GM12878 (cell line): Measurements from ENCODE around the gene EXOC4. TPM values are rescaled to one million over a fixed set of nuclear protein-coding genes. Genes with fewer than 3 reads are reported as not detected.

Experiments
- ATAC-seq: fragments of 200-7000 bp; cut with Tn5 transposase; 3 replicates; pipeline ENCODE4 v1.9.1; 2020; ENCODE audit warnings: mild to moderate bottlenecking, moderate library complexity
- BruUV-seq: library from RNA; stranded (reverse); fragments of 400-500 nt; replicated peaks from 2 replicates; lab custom pipeline; 2021; lab: Mats Ljungman, UMichigan
- CTCF ChIA-PET: fragments of 300-600 bp; sonication (Branson Sonifier 250); formaldehyde crosslinking; extraction: SDS; loops from one replicate; lab custom pipeline; 2021; ENCODE audit warnings: inconsistent platforms; lab: Yijun Ruan, JAX
- POLR2A ChIA-PET: fragments of 350-600 bp; formaldehyde crosslinking; extraction: SDS; loops from one replicate; lab custom pipeline; 2021; ENCODE audit warnings: inconsistent platforms; lab: Charles Lee
- RAD21 ChIA-PET: fragments of 300-600 bp; sonication (Branson Sonifier 250); formaldehyde crosslinking; loops from one replicate; lab custom pipeline; 2023; ENCODE audit warnings: antibody characterized with exemption; ENCODE audit not compliant: unreplicated experiment; lab: Charles Lee
- SMC1A ChIA-PET: fragments of 300-600 bp; sonication (Branson Sonifier 250); formaldehyde crosslinking; loops from one replicate; lab custom pipeline; 2023; ENCODE audit not compliant: unreplicated experiment, uncharacterized antibody; lab: Charles Lee
- DNase-seq: peaks from one replicate; pipeline ENCODE4 v3.0.0-alpha.2; 2011; ENCODE audit warnings: low read depth, low spot score
- FAIRE-seq: peaks from 3 replicates; lab custom pipeline; 2011; peaks lifted over from hg19 to GRCh38; lab: Jason Lieb, UNC
- H2AFZ ChIP-seq: 2 replicates; pipeline ENCODE4 v1.6.0; 2011; ENCODE audit warnings: low read depth, low read length, control low read depth; ENCODE audit not compliant: control insufficient read depth
- H3K27ac ChIP-seq: 2 replicates; pipeline ENCODE4 v1.5.1; 2011; ENCODE audit warnings: control low read depth; ENCODE audit not compliant: control insufficient read depth, insufficient read depth
- H3K27me3 ChIP-seq, 2 experiments: replicated peaks in 1 of 2; 2 replicates each; pipeline versions ENCODE4 v1.6.0 to v1.6.1; 2011; ENCODE audit warnings: low read length in 1 of 2; ENCODE audit not compliant: control insufficient read depth in 2 of 2, insufficient read depth in 2 of 2
- H3K36me3 ChIP-seq, 2 experiments: 2 replicates each; pipeline ENCODE4 v1.5.1; 2011; ENCODE audit warnings: low read length in 1 of 2; ENCODE audit not compliant: control insufficient read depth in 2 of 2, insufficient read depth in 2 of 2
- H3K4me1 ChIP-seq: 2 replicates; pipeline ENCODE4 v1.6.1; 2011; ENCODE audit warnings: mild to moderate bottlenecking, low read length, moderate library complexity, mixed read lengths; ENCODE audit not compliant: control insufficient read depth, insufficient read depth
- H3K4me2 ChIP-seq: 2 replicates; pipeline ENCODE4 v1.6.0; 2011; ENCODE audit warnings: control low read depth; ENCODE audit not compliant: control insufficient read depth, insufficient read depth
- H3K4me3 ChIP-seq: fragments of 200-600 bp; sonication (generic); 2 replicates; pipeline ENCODE4 v1.5.1; 2016
- H3K79me2 ChIP-seq: 2 replicates; pipeline ENCODE4 v1.6.0; 2011; ENCODE audit warnings: low read length; ENCODE audit not compliant: control insufficient read depth, insufficient read depth
- H3K9ac ChIP-seq: 2 replicates; pipeline ENCODE4 v1.8.0; 2011; ENCODE audit warnings: low read length, control low read depth, mixed read lengths; ENCODE audit not compliant: control insufficient read depth, insufficient read depth
- H3K9me3 ChIP-seq: replicated peaks from 3 replicates; pipeline ENCODE4 v1.5.1; 2011; ENCODE audit warnings: mild to moderate bottlenecking, low read length; ENCODE audit not compliant: control insufficient read depth, insufficient read depth
- H4K20me1 ChIP-seq: 2 replicates; pipeline ENCODE4 v1.6.0; 2011; ENCODE audit not compliant: control insufficient read depth, insufficient read depth
- CEBPZ ChIP-seq: fragments of 150-350 bp; IDR thresholded peaks from 2 replicates; pipeline ENCODE4 v1.6.1; 2016; ENCODE audit warnings: low read depth, low read length
- CREM ChIP-seq: IDR thresholded peaks from 2 replicates; pipeline ENCODE4 v1.6.1; 2014; ENCODE audit warnings: antibody characterized with exemption, low read depth
- EED ChIP-seq: sonication (generic); IDR thresholded peaks from 2 replicates; pipeline ENCODE4 v1.6.1; 2016; ENCODE audit warnings: antibody characterized with exemption, low read depth
- ESRRA ChIP-seq: IDR thresholded peaks from 2 replicates; pipeline ENCODE4 v1.6.1; 2012; ENCODE audit warnings: mild to moderate bottlenecking, low read length, improper control_type of control experiment
- JUNB ChIP-seq: IDR thresholded peaks from 2 replicates; pipeline ENCODE4 v1.6.1; 2016; ENCODE audit warnings: antibody characterized with exemption, mild to moderate bottlenecking
- MTA2 ChIP-seq: fragments of 450-650 bp; IDR thresholded peaks from 2 replicates; pipeline ENCODE4 v1.6.1; 2016; ENCODE audit warnings: low read depth, mild to moderate bottlenecking, moderate library complexity
- MTA3 ChIP-seq: IDR thresholded peaks from 2 replicates; pipeline ENCODE4 v1.6.1; 2012; ENCODE audit warnings: low read length, inconsistent platforms, borderline replicate concordance
- RFX5 ChIP-seq: IDR thresholded peaks from 2 replicates; pipeline ENCODE4 v1.6.1; 2011; ENCODE audit warnings: low read depth, low read length, improper control_type of control experiment
- SREBF1 ChIP-seq: IDR thresholded peaks from 2 replicates; pipeline ENCODE4 v1.6.1; 2012; ENCODE audit warnings: mild to moderate bottlenecking, low read length
- SREBF2 ChIP-seq: IDR thresholded peaks from 2 replicates; pipeline ENCODE4 v1.6.1; 2012; ENCODE audit warnings: mild to moderate bottlenecking, low read length
- SUPT20H ChIP-seq: IDR thresholded peaks from 2 replicates; pipeline ENCODE4 v1.6.1; 2011; ENCODE audit warnings: low read depth, mild to moderate bottlenecking, low read length, moderate library complexity, borderline replicate concordance; ENCODE audit not compliant: control insufficient read depth
- TAF1 ChIP-seq: IDR thresholded peaks from 2 replicates; pipeline ENCODE4 v1.6.1; 2011; ENCODE audit warnings: mild to moderate bottlenecking, low read depth, low read length, borderline replicate concordance
- TCF12 ChIP-seq: IDR thresholded peaks from 2 replicates; pipeline ENCODE4 v1.6.1; 2011; ENCODE audit warnings: low read depth, mild to moderate bottlenecking, low read length
- ZNF217 ChIP-seq: fragments of 450-650 bp; IDR thresholded peaks from 2 replicates; pipeline ENCODE4 v1.6.1; 2017; ENCODE audit warnings: antibody characterized with exemption, mild to moderate bottlenecking
- WGBS: methylation state at CpG from one replicate; pipeline ENCODE4 v1.1.6; 2016; ENCODE audit warnings: low lambda C conversion rate; ENCODE audit not compliant: insufficient replicate concordance, insufficient coverage; ENCODE audit errors: missing lambda C conversion rate; 5-methylcytosine and 5-hydroxymethylcytosine counted together
- in situ Hi-C: fragments of 300-500 bp; cut with MboI; formaldehyde crosslinking; loops from 9 replicates; pipeline ENCODE4 v1.14.3; 2018; ENCODE audit warnings: mixed read lengths
- intact Hi-C: fragments of 100-400 bp; cut with micrococcal nuclease; formaldehyde crosslinking; loops from one replicate; pipeline ENCODE4 v1.14.2; 2022; ENCODE audit not compliant: unreplicated experiment
- polyA plus RNA-seq, 11 experiments: library from polyadenylated mRNA; depleted of rRNA in 4 of 11; unstranded in 6 of 11; stranded (reverse) in 5 of 11; fragments of >200 nt; fragmentation: Nextera tagmentation in 4 of 11; fragmentation: Illumina TruSeq in 1 of 11; extraction: Ambion mirVana in 4 of 11; extraction: Trizol in 1 of 11; gene quantifications; 1 replicate in 1 of 11; 2 replicates in 10 of 11; pipeline versions ENCODE4 v1.2.1 to v1.2.3, GENCODE V29; 2011 to 2016; ENCODE audit warnings: inconsistent platforms in 2 of 11, missing spikeins in 2 of 11, low read depth in 1 of 11
- total RNA-seq, 4 experiments: library from RNA; depleted of rRNA in 3 of 4; stranded (reverse); fragments of >200 nt in 3 of 4; fragmentation: Illumina TruSeq in 1 of 4; extraction: Trizol in 1 of 4; gene quantifications; 2 replicates each; pipeline versions ENCODE4 v1.2.1 to v1.2.3, GENCODE V29; 2013 to 2021
- TF ChIP-seq, protein P1 (sequence below): IDR thresholded peaks from 2 replicates; pipeline ENCODE4 v1.6.1; 2012; ENCODE audit warnings: mild to moderate bottlenecking, low read depth, low read length
- TF ChIP-seq, protein P2 (sequence below): fragments of 450-650 bp; IDR thresholded peaks from 2 replicates; pipeline ENCODE4 v1.6.1; 2014; ENCODE audit warnings: mild to moderate bottlenecking
- TF ChIP-seq, protein P3 (sequence below): IDR thresholded peaks from 2 replicates; pipeline ENCODE4 v1.6.1; 2011; ENCODE audit warnings: low read depth, low read length, improper control_type of control experiment, borderline replicate concordance

The EXOC4 gene
- total and polyA plus RNA-seq, 10 of the 15 experiments (the other 5 are each of a cell fraction or from before 2014, with no cell fraction given), result 13.2 to 44.5 (median 29.6) TPM

DNA sequence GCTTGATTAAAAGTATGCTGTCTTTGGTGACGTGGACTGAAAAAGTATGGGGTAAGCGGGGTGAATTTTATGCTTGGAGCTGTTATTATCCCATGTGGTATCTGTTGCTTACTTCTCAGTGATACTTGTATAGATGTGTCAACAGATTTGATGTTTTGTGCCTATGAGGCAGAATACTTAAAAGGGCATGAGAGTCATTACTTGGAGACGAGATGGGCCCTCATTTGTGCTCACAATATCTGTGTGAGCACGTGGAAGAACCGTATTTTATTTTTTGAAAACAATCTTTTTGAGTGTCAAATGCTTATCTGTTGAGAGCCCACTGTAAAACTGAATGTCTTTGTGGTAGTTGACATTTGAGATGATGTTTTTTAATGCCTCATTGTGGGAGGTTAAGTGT lies 281.9 kb downstream of the EXOC4 start:
- no peak for DNase-seq
- no peak overlapping the region for H3K4me3 ChIP-seq
- no peak overlapping the region for H3K4me2 ChIP-seq
- no peaks in the 10 kb centered on the region for H3K27me3 ChIP-seq
- no peak for FAIRE-seq
- no peaks in the 10 kb centered on the region for H3K9me3 ChIP-seq
- ChIA-PET SMC1A (no interaction called here), RAD21 (no interaction called here), POLR2A (no interaction called here), CTCF (no interaction called here)
- H3K79me2 ChIP-seq, result no peaks in the 10 kb centered on the region
- WGBS, result 98% methylated on average over 5 of the region's 5 CpGs
- no peak overlapping the region for H3K9ac ChIP-seq
- H3K27ac ChIP-seq, result no peak overlapping the region
- no peak for ATAC-seq
- no peaks in the 10 kb centered on the region for H3K36me3 ChIP-seq
- H2AFZ ChIP-seq, result no peak overlapping the region
- in situ Hi-C loops (no loop called here), intact Hi-C loops (no loop called here)
- H4K20me1 ChIP-seq, result no peaks in the 10 kb centered on the region
- H3K4me1 ChIP-seq, result no peaks in the 10 kb centered on the region
- BruUV-seq, result no TSS peak
- no peak for TF ChIP-seq ZNF217
- TF ChIP-seq CREM, result no peak
- no peak for TF ChIP-seq SUPT20H
- no peak for TF ChIP-seq SREBF1
- no peak for TF ChIP-seq TAF1
- TF ChIP-seq, protein P1, sequence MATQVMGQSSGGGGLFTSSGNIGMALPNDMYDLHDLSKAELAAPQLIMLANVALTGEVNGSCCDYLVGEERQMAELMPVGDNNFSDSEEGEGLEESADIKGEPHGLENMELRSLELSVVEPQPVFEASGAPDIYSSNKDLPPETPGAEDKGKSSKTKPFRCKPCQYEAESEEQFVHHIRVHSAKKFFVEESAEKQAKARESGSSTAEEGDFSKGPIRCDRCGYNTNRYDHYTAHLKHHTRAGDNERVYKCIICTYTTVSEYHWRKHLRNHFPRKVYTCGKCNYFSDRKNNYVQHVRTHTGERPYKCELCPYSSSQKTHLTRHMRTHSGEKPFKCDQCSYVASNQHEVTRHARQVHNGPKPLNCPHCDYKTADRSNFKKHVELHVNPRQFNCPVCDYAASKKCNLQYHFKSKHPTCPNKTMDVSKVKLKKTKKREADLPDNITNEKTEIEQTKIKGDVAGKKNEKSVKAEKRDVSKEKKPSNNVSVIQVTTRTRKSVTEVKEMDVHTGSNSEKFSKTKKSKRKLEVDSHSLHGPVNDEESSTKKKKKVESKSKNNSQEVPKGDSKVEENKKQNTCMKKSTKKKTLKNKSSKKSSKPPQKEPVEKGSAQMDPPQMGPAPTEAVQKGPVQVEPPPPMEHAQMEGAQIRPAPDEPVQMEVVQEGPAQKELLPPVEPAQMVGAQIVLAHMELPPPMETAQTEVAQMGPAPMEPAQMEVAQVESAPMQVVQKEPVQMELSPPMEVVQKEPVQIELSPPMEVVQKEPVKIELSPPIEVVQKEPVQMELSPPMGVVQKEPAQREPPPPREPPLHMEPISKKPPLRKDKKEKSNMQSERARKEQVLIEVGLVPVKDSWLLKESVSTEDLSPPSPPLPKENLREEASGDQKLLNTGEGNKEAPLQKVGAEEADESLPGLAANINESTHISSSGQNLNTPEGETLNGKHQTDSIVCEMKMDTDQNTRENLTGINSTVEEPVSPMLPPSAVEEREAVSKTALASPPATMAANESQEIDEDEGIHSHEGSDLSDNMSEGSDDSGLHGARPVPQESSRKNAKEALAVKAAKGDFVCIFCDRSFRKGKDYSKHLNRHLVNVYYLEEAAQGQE, result no peak
- TF ChIP-seq SREBF2, result no peak
- no peak for TF ChIP-seq EED
- TF ChIP-seq JUNB, result no peak
- no peak for TF ChIP-seq MTA2
- no peak for TF ChIP-seq RFX5
- TF ChIP-seq, protein P2, sequence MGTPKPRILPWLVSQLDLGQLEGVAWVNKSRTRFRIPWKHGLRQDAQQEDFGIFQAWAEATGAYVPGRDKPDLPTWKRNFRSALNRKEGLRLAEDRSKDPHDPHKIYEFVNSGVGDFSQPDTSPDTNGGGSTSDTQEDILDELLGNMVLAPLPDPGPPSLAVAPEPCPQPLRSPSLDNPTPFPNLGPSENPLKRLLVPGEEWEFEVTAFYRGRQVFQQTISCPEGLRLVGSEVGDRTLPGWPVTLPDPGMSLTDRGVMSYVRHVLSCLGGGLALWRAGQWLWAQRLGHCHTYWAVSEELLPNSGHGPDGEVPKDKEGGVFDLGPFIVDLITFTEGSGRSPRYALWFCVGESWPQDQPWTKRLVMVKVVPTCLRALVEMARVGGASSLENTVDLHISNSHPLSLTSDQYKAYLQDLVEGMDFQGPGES, result no peak
- TF ChIP-seq, protein P3, sequence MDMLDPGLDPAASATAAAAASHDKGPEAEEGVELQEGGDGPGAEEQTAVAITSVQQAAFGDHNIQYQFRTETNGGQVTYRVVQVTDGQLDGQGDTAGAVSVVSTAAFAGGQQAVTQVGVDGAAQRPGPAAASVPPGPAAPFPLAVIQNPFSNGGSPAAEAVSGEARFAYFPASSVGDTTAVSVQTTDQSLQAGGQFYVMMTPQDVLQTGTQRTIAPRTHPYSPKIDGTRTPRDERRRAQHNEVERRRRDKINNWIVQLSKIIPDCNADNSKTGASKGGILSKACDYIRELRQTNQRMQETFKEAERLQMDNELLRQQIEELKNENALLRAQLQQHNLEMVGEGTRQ, result no peak
- TF ChIP-seq MTA3, result no peak
- TF ChIP-seq TCF12, result no peak
- TF ChIP-seq ESRRA, result no peak
- no peak for TF ChIP-seq CEBPZ
